GM12892 (cell line): ENCODE data around the gene PDE3B.

Source experiments
- POLR2A ChIP-seq: IDR thresholded peaks from 2 replicates; pipeline ENCODE4 v1.6.1; 2011; ENCODE audit warnings: low read depth, low read length, control low read depth
- TAF1 ChIP-seq: IDR thresholded peaks from 2 replicates; pipeline ENCODE4 v1.6.1; 2011; ENCODE audit warnings: low read depth, mild to moderate bottlenecking, control low read depth, low read length, borderline replicate concordance

GRCh38 chr11:14607713-14608112 is 35.9 kb upstream of the PDE3B start:
- TF ChIP-seq POLR2A (no peak), TAF1 (no peak)
